Thymus (tissue), 11 donors: ENCODE data around the gene PAXX. TPM values are rescaled to one million over a fixed set of nuclear protein-coding genes. Genes with fewer than 3 reads are reported as not detected.

ENCODE experiments used
- DNase-seq, 9 donors: peaks; one replicate each; pipeline ENCODE4 v3.0.0-alpha.2; 2013; ENCODE audit warnings: low spot score in 9 of 9, low read depth in 6 of 9, missing footprints in 1 of 9
- H3K27ac ChIP-seq, 2 donors: one replicate each; pipeline ENCODE4 v1.5.1; 2013; ENCODE audit warnings: control low read depth in 1 of 2, low read depth in 1 of 2, low read length in 1 of 2, mild to moderate bottlenecking in 1 of 2, moderate library complexity in 1 of 2
- H3K27me3 ChIP-seq, 2 donors: one replicate each; pipeline ENCODE4 v1.5.1; 2013; ENCODE audit warnings: low read length in 1 of 2; ENCODE audit not compliant: control insufficient read depth in 2 of 2, insufficient read depth in 1 of 2
- H3K36me3 ChIP-seq, 2 donors: one replicate each; pipeline ENCODE4 v1.5.1; 2013; ENCODE audit warnings: low read length in 1 of 2, mild to moderate bottlenecking in 1 of 2, moderate library complexity in 1 of 2; ENCODE audit not compliant: control insufficient read depth in 2 of 2, insufficient read depth in 2 of 2
- H3K4me1 ChIP-seq, 2 donors: one replicate each; pipeline ENCODE4 v1.5.1; 2013; ENCODE audit warnings: low read length in 2 of 2; ENCODE audit not compliant: control insufficient read depth in 2 of 2, insufficient read depth in 2 of 2
- H3K4me3 ChIP-seq, 2 donors: one replicate each; pipeline ENCODE4 v1.5.1; 2013; ENCODE audit warnings: low read length in 2 of 2, control low read depth in 1 of 2, mild to moderate bottlenecking in 1 of 2
- H3K9me3 ChIP-seq, 2 donors: one replicate each; pipeline ENCODE4 v1.5.1; 2013; ENCODE audit warnings: low read length in 1 of 2, mild to moderate bottlenecking in 1 of 2; ENCODE audit not compliant: control insufficient read depth in 2 of 2, insufficient read depth in 1 of 2
- WGBS: extraction: QIAGEN DNeasy Blood & Tissue Kit; methylation state at CpG from one replicate; pipeline ENCODE4 v1.1.7; 2013; 5-methylcytosine and 5-hydroxymethylcytosine counted together
- polyA plus RNA-seq: library from polyadenylated mRNA; stranded (reverse); fragments of 200-250 nt; gene quantifications from one replicate; pipeline ENCODE4 v1.2.3, GENCODE V29; 2013
- total RNA-seq: library from RNA; stranded (reverse); fragments of 120-200 nt; gene quantifications from one replicate; pipeline ENCODE4 v1.2.4, GENCODE V29; 2013
- donor health status: healthy.

The PAXX gene
- total and polyA plus RNA-seq, 2 donors = 68.9 to 431 TPM

DNA sequence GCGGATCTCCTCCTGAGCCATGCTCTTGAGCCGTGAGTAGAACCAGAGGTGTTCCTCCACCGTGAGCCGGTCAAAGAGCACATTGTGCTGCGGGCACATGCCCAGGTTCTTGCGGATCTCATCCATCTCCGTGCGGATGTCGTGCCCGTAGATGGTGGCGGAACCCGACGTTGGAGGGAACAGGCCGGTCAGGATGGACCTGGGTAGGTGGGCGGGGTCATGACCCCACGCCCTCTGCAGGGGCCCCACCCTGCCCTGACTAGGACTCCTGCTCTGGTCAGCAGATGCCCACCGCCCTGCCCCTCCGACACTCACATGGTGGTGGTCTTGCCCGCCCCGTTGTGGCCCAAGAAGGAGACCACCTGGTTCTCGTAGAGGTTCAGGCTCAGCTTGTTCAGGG lies 23.8 kb downstream of the PAXX start:
- Histone ChIP-seq H3K4me1 (no peaks in the 10 kb centered on the region), H3K9me3 (peaks cover 0 to 25% of the 10 kb centered on the region in 2 donors), H3K27ac (no peak overlapping the region), H3K4me3 (no peak overlapping the region), H3K27me3 (no peaks in the 10 kb centered on the region), H3K36me3 (peaks cover 0 to 5% of the 10 kb centered on the region in 2 donors)
- no peak for DNase-seq
- WGBS = 97% methylated on average over 21 of the region's 21 CpGs

DNA sequence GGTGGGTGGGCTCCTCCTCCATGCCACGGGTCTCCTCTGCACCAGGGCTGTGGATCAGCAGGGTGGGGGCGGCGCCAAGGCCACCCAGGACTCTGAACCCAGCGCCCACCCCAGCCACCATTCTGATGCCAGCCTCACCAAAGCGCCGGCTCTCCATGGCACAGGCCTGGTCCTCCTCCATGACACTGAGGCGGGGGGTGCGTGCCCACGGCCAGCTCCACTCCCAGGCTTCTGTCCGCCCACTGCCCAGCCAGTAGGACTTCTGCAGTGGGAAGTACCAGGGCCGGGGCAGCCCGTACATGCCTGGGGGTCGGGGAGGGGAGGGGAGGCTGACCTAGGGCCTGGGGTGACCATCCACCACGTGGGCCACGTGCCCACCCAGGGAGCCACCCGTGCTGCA lies 24.2 kb downstream of the PAXX start:
- 98% methylated on average over 16 of the region's 16 CpGs for WGBS
- H3K36me3 ChIP-seq = peaks cover 0 to 5% of the 10 kb centered on the region in 2 donors
- no peak overlapping the region for H3K4me3 ChIP-seq
- H3K27me3 ChIP-seq = no peaks in the 10 kb centered on the region
- peaks cover 0 to 25% of the 10 kb centered on the region in 2 donors for H3K9me3 ChIP-seq
- H3K4me1 ChIP-seq = no peaks in the 10 kb centered on the region
- no peak overlapping the region for H3K27ac ChIP-seq
- DNase-seq = no peak

DNA sequence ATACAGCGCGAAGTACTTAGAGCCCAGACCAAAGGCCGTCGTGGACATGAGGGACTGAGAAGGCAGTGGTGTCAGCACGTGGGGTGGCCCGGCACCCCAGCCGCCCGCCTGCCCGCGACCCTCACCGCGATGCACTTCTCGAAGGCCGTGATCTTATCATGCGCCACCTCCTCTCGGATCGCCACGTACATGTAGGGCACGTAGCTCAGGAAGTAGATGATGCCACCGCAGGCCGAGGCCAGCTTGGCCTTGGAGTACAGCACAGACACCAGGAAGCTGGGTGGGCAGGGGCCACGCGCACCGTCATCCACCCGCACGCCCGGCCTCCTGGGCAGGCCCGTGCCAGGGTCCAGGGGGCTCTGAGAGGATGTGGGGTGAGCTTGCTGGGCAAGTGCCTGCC lies 24.8 kb downstream of the PAXX start:
- no peak overlapping the region for H3K4me3 ChIP-seq
- no peaks in the 10 kb centered on the region for H3K27me3 ChIP-seq
- H3K27ac ChIP-seq = no peak overlapping the region
- no peak for DNase-seq
- WGBS = 99% methylated on average over 28 of the region's 28 CpGs
- H3K9me3 ChIP-seq = peaks cover 0 to 25% of the 10 kb centered on the region in 2 donors
- no peaks in the 10 kb centered on the region for H3K4me1 ChIP-seq
- peaks cover 0 to 5% of the 10 kb centered on the region in 2 donors for H3K36me3 ChIP-seq

DNA sequence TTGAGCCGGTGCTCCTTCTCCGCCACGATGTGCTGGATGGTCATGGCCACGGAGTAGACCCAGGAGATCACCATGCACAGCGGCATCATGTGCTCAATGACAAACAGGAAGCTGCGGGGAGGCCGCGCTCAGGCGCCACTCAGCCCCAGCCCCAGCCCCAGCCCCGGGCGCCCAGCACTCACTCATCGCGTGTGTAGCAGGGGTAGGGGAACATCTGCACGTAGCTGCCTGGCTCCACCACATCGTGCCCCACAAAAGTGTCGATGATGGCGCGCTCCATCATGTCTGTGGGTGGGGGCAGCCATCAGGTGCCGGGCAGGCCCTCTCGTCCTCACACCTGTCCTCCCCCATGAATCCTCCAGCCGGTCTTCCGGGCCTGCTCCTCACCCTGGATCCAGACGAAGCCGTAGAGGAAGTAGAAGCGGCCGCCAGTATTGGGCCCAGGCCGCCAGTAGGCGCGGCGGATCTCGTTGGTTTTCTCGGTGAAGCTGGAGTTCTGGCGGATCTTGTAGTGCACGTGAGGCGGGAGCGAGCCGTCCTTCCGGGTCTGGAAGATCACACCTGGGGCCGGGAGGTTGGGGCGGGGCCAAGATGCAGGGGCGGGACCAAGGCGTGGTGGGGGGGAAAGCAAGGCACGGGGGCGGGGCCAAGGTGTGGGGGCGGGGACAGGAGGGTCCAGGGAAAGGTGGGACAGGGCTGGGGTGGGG lies 25.7 kb downstream of the PAXX start:
- no peak for DNase-seq

DNA sequence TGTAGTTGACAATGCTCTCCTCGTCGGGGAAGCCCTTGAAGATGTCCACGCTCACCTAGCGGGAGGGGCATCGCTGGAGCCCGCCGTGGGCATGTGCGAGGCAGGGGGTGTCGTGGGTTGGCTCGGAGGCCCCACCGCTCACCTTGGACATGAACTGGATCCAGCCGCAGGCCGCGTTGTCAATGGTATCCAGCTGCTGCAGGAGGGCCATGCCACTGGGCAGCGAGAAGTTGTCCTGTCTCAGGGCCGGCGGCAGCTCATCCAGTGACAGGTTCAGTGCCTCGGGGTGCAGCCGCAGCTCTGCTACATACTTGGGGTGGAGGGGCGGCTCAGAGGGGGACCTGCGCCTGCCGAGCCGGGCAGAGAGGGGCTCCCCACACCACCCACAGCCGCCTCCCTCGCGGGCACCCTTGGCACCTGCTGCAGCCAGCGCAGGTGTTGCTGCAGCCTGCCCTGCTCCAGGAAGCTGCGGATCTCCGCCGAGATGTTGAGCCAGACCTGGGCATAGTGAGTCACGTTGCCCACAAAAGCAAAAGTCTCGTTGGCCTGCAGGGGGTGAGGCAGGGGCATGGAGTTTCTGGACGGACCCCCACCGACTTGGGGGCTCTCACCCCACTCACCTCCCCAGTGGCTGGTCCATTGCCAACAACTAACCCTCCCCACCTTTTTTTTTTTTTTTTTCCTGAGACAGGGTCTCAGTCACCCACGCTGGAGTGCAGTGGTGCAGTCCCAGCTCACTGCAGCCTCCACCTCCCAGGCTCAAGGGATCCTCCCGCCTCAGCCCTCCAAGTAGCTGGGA lies 26.7 kb downstream of the PAXX start:
- no peaks in the 10 kb centered on the region for H3K4me1 ChIP-seq
- no peak for DNase-seq
- H3K27ac ChIP-seq = no peak overlapping the region
- H3K9me3 ChIP-seq = peaks cover 0 to 25% of the 10 kb centered on the region in 2 donors
- WGBS = 97% methylated on average over 36 of the region's 36 CpGs
- no peak overlapping the region for H3K4me3 ChIP-seq
- peaks cover 0 to 3% of the 10 kb centered on the region in 2 donors for H3K36me3 ChIP-seq
- H3K27me3 ChIP-seq = no peaks in the 10 kb centered on the region

More for the DNA sequence above, 25.7 kb downstream of the PAXX start:
- H3K4me1 ChIP-seq = no peaks in the 10 kb centered on the region
- H3K9me3 ChIP-seq = peaks cover 0 to 25% of the 10 kb centered on the region in 2 donors
- peaks cover 0 to 3% of the 10 kb centered on the region in 2 donors for H3K36me3 ChIP-seq
- H3K27ac ChIP-seq = no peak overlapping the region
- H3K4me3 ChIP-seq = no peak overlapping the region
- H3K27me3 ChIP-seq = no peaks in the 10 kb centered on the region
- whole genome bisulfite sequencing = 97% methylated on average over 45 of the region's 45 CpGs

DNA sequence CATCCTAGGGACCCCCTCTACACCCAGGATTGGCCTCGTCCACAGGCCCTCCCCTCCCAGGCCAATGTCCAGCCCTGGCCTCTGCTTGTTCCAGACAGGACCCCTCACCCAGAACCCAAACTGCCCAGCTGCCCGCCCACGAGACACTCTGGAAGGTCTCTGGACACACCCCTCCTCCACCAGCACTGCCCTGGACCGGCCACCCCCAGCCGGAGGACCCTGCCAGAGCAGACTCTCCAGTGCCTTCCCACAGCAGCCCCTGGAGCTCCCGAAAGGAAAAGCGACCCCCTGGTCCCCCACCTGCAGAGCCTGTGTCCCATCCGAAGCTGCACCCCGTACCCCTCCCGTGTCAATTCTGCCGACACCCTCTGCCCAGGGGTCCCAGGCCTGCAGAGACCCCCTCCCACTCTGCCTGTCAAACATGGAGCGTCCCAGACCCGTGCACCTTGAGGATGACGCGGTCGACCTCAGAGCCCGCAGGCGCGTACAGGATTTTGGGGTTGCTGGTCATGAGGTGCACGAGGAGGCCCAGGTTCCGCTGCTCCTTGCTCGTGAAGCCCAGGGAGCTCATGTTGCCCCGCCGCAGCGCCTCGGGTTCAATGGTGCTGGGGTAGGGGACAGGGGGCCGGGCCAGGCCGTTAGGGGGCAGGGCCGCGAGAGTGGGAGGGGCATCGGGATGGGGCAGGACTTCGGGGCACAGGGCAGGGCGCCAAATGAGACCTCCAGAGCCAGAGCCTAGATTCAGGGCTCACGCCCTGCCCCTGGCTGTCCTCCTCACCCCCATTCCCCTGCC lies 27.9 kb downstream of the PAXX start:
- H3K4me3 ChIP-seq = no peak overlapping the region
- no peaks in the 10 kb centered on the region for H3K27me3 ChIP-seq
- WGBS = 98% methylated on average over 34 of the region's 34 CpGs
- peaks cover 0 to 18% of the 10 kb centered on the region in 2 donors for H3K9me3 ChIP-seq
- H3K36me3 ChIP-seq = peaks cover 0 to 3% of the 10 kb centered on the region in 2 donors
- DNase-seq = no peak
- no peak overlapping the region for H3K27ac ChIP-seq
- H3K4me1 ChIP-seq = no peaks in the 10 kb centered on the region

DNA sequence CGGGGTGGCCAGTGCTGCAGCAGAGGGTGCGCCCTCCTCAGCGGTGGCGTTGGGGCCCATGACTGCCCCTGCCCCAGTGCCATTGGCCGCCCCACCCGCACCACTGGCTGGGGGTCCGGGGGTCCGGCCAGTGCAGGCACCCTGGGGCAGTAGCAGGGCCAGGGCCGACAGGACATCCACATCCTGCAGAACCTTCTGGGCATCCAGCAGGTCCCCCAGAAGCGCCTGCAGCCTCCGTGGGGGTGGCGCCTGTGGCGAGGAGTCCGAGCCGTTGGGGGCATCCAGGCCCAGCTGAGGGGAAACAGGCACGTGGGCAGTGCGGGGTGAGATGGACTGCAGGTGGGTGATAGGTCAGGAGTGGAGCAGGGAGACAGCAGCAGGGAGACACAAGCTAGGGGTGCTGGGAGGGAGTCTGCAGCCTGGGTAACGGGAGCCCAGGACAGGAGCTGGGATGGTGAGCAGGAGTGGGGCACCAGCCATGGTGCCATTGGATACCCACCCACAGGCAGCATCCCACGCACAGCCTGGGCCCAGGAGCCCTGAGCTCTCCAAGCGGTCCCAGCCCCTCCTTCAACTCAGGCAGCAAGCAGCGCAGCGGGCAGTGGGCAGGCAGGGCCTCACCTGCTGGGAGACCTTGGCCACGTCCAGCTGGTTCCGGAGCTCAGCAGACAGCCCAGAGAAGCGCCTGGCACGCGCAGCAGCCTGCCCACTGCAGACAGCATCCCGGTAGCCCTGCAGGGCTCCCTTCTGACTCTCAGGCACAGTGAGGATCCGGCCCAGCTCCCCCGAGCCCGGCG lies 28.7 kb downstream of the PAXX start:
- DNase-seq = no peak
- Histone ChIP-seq H3K4me3 (no peak overlapping the region), H3K27me3 (no peaks in the 10 kb centered on the region), H3K9me3 (peaks cover 0 to 13% of the 10 kb centered on the region in 2 donors), H3K36me3 (peaks cover 0 to 3% of the 10 kb centered on the region in 2 donors), H3K27ac (no peak overlapping the region), H3K4me1 (peaks cover 0 to 1% of the 10 kb centered on the region in 2 donors)
- 98% methylated on average over 32 of the region's 32 CpGs for WGBS

DNA sequence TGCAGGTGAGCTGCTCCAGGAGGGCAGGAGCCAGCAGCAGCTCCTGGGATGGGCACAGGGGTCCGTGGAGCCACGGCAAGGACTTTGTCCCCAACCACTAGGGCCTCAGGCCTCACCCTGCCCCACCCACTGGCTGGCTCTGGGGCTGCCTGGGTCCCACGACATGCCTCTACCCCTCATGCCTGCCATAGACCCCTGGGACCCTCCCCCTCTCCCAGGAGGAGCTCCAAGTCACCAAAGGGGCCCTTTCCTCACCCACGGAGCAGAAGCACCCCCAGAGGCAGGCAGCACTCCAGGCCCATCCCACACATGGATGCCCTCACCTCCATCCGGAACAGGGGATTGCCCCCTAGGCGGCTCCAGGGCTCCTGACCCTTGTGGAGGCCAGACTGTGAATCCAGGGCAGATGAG lies 29.4 kb downstream of the PAXX start:
- no peak for DNase-seq
- peaks cover 0 to 3% of the 10 kb centered on the region in 2 donors for H3K4me1 ChIP-seq
- WGBS = 95% methylated on average over 6 of the region's 6 CpGs
- no peak overlapping the region for H3K4me3 ChIP-seq
- H3K9me3 ChIP-seq = peaks cover 0 to 8% of the 10 kb centered on the region in 2 donors
- peaks cover 0 to 3% of the 10 kb centered on the region in 2 donors for H3K36me3 ChIP-seq
- H3K27ac ChIP-seq = no peak overlapping the region
- peaks cover 0 to 6% of the 10 kb centered on the region in 2 donors for H3K27me3 ChIP-seq
